GM19193 (cell line): Measurements from ENCODE around the gene SLC20A1.

Experiments
- POLR2A ChIP-seq: IDR thresholded peaks from 4 replicates; pipeline ENCODE4 v1.6.1; 2011; ENCODE audit not compliant: insufficient read depth, insufficient read length; ENCODE audit errors: extremely low read depth

The SLC20A1 gene, protein sequence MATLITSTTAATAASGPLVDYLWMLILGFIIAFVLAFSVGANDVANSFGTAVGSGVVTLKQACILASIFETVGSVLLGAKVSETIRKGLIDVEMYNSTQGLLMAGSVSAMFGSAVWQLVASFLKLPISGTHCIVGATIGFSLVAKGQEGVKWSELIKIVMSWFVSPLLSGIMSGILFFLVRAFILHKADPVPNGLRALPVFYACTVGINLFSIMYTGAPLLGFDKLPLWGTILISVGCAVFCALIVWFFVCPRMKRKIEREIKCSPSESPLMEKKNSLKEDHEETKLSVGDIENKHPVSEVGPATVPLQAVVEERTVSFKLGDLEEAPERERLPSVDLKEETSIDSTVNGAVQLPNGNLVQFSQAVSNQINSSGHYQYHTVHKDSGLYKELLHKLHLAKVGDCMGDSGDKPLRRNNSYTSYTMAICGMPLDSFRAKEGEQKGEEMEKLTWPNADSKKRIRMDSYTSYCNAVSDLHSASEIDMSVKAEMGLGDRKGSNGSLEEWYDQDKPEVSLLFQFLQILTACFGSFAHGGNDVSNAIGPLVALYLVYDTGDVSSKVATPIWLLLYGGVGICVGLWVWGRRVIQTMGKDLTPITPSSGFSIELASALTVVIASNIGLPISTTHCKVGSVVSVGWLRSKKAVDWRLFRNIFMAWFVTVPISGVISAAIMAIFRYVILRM

DNA sequence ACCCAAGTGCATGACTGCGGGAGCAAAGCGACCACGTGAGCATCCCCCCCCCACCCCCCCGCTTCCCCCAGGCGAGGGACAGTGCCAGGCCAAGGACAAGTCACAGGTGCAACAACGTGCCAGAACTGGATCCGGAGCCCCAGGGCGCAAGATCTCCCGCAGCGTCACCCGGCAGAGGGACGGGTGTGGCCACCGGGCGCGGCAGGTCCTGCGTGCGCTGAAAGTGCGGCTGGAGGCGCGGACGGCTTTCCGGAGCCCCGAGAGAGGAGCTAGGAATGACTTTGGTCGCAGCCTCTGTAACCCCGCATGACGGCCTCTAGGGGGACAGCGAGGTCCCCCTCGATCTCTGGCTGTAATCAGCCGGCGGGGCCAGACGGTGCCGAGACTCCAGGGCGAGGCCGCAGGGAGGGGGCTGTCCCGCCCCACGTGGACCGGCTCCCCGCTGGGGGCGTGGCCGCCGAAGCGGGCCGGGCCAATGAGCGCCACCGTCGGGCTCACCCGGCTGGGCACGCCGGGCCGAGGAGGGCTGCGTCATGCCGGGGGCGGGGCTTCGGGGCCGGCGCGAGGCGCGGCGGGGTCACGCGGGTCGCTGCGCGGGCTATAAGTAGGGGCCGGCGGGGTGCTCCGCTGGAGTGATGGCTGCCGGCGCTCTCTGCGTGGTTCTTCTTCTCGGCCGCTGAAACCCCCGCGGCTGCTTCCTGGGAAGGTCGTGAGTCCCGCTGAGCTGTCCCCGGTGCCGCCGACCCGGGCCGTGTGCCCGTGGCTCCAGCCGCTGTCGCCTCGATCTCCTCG lies at the start of gene SLC20A1:
TSS of gene SLC20A1 (plus strand) at position 630 of the 792 bp plus-strand sequence. CDS start 890 bp downstream, outside the sequence.
- peak; percentile 99 for TF ChIP-seq POLR2A

DNA sequence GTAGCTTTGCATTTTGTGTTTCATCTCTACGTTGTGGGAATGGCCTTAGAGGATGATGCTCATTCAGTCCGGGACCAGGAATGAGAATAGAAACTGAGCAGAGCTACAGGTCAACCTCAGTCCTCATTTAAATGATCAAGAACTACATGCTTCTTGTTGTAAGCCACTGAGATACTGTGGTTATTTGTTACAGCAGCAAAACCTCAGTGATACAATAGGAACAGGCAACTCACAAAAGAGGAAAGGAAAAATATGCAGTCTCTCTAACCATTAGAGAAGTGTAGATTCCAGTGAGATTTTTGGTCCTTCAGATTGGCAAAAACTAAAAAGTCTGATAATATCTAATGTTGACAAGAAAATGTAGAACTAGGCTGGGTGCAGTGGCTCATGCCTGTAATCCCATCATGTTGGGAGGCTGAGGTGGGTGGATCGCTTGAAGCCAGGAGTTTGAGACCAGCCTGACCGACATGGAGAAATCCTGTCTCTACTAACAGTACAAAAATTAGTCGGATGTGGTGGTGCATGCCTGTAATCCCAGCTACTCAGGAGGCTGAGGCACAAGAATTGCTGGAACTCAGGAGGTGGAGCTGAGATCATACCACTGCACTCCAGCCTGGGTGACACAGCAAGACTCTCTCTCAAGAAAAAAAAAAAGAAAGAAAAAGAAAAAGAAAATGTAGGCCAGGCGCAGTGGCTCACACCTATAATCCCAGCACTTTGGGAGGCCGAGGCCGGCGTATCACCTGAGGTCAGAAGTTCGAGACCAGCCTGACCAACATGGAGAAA lies 48.0 kb upstream of the SLC20A1 start:
- no peak for TF ChIP-seq POLR2A

DNA sequence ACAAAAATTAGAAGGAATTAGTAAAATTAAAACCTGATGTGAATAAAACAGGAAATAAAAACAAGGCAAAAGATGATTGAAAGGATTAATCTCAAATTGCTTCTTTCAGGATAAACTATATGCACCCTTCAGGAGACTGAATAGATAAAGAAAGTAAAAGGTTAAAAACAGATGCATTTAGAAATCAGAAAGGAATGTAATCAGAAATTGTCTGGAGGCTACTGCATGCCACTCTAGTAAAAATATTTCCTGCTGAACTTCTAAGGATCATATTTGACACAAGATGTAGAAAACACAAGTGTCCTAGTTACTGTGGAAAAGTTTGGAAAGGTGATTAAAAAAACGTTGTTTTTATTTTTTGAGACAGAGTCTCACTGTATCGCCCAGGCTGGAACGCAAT lies 45.1 kb upstream of the SLC20A1 start:
- no peak for TF ChIP-seq POLR2A

DNA sequence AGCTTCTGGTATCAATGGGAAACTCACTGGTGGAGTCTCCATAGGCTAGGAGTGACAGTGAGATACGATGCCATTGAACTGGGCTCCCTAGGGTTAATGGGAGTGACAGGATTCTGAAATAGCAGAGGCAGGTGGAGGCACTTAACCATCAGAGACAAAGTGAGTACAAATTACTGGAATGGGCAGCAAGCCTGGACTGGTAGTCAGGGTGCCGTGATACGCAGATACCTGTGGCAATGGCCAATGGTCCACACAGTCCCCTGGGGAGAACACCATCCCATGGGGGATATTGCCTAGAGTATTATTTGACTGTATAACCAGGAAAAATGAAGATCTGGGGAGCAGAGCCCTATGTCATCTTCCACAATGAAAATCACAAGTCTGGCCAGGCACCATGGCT lies 44.0 kb upstream of the SLC20A1 start:
- TF ChIP-seq POLR2A, result no peak

DNA sequence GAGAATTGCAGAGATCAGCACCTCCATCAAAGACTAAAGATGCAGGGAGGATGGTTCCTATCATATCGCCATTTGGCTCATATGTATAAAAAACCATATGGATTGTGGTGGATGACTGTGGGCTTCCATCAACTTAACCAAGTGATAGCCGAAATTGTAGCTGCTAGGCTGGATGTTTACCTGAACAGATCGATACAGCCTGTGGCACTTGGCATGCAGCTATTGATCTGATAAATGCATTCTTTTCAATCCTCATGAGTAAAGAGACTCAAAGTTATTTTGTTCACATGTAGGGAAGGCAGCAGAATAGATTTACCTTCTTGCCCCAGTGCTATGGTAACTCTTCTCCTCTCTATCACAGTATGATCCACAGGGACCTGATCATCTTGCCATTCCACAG lies 42.8 kb upstream of the SLC20A1 start:
- TF ChIP-seq POLR2A, result no peak

DNA sequence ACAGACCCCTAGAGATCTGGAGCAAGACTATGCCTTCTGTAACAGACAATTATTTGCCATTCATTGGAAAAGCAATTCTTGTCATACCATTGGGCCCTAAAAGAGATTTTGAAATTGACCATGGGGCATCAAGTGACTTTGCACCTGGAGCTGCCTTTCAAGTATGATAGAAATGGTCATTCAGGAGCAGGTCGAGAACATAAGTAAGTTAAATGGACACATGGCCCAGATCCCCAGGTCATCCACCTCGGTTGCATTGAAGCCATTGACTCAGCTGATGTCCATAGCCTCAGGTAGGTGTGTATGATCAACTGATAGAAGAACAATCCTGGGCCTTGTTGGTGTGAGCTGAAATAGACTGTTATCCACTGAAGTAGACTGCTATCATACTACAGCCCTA lies 42.0 kb upstream of the SLC20A1 start:
- TF ChIP-seq POLR2A, result no peak

DNA sequence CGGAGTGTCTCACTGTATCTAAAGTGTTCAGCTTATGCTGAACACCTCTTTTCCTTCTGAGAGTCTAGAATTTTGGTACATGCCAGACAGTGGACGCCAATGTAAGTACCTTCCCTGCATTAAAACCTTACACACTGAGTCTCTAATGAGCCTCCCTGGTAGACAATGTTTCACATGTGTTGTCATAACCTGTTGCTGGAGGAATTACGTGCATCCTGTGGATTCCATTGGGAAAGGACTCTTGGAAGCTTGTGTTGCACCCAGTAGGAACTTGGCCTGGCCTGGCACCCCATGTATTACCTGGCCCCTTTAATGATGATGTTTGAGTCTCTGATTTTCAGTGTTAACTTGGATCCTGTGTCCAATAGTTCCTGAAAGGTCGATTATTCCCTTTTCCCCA lies 40.8 kb upstream of the SLC20A1 start:
- TF ChIP-seq POLR2A, result no peak

DNA sequence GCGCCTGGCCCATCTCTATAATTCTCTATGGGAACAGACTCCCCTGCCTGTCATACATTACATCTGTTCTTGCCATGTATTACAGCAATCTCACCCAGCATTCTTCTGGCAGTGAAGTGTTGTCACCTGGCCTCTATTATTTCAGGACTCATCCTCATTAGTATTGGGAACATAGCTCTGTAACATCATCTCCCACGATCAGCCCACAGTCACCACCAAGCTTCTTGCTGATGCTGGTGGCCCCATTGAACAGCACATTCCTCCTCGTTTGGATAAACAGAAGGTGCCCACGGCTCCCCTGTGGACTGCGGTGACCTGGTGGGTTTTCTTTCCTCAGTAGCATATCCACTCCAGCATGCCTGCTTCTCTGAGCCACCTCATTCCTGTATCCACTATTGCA lies 39.8 kb upstream of the SLC20A1 start:
- TF ChIP-seq POLR2A, result no peak

DNA sequence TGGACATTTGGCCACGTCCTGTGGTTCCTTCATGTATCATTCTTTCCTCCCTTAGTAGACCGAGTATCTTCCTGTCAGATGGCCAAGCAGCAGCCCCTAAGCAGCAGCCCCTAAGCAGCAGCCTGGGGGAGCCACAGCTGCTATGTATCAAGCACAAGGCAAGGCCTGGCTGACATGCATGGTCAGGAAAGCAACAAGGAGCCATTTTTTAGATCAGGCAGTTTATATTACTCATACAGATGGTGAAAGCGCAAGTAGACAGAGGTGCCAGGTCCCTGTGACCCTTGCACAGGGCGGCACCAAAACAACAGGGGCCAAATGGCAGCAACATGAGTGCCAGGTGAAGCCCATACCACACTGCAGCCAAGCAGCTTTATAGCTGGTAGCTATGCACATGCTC lies 39.2 kb upstream of the SLC20A1 start:
- TF ChIP-seq POLR2A, result no peak

DNA sequence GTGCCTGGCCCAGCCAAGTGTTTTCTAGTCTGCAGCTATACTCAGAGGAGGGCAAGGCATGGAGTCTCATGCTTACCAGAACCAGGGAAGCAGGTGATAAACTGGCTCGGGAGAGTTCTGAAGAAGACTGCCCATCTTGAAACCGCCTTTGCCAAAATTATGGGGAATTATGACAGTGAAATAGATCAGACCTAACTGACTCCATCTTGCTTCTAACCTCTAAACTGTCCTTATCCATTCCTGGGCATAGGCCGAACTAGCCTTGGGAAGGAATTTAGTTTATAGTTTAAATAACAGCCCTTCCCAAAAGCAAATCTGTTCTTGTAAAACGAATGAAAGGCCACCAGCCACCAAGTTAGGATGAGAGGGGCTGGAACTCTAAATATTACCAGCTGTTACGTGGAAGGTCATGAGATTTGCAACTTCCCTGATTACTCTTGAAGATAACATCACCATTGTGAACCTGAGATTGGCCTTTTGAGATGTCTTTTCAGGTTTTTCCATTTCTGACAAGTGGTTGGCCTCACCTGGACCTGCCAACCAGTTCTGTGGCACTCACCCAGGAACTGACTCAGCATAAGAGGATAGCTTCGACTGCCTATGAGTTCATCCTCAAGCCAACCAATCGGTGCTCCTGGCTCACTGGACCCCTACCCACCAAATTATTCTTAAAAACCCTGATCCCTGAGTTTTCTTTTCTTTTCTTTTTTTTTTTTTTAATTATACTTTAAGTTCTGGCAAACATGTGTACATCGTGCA lies 37.9 kb upstream of the SLC20A1 start:
- TF ChIP-seq POLR2A, result no peak

DNA sequence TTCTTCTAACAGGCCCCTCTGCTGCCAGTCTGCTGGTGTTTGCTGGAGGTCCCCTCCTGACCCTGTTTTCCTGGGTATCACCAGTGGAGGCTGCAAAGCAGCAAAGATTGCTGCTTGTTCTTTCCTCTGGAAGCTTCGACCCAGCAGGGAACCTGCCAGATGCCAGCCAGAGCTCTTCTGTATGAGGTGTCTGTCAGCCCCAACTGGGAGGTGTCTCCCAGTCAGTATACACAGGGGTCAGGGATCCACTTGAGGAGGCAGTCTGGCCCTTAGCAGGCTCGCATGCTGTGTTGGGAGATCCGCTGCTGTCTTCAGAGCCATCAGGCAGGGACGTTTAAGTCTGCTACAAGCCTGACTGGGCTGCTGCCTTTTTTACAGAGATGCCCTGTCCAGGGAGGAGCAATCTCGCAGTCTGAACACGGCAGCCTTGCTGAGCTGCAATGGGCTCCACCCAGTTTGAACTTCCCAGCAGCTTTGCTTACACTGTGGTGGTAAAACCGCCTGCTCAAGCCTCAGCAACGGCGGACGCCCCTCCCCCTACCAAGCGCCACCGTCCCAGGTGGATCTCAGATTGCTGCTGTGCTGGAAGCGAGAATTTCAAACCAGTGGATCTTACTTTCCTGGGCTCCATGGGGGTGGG lies 31.4 kb upstream of the SLC20A1 start:
- no peak for TF ChIP-seq POLR2A

DNA sequence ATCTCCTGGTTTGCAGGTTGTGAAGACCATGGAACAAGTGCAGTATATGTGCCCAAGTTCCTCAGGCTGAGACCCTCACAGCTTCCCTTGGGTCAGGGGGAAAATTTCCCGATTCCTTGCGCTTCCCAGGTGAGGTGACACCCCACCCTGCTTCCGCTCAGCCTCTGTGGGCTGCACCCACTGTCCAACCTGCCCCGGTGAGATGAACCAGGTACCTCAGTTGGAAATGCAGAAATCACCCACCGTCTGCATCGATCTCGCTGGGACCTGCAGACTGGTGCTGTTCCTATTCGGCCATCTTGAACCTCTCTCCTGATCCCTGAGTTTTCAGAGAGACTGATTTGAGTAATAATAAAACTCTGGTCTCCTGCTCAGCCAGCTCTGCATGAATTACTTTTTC lies 30.7 kb upstream of the SLC20A1 start:
- no peak for TF ChIP-seq POLR2A

DNA sequence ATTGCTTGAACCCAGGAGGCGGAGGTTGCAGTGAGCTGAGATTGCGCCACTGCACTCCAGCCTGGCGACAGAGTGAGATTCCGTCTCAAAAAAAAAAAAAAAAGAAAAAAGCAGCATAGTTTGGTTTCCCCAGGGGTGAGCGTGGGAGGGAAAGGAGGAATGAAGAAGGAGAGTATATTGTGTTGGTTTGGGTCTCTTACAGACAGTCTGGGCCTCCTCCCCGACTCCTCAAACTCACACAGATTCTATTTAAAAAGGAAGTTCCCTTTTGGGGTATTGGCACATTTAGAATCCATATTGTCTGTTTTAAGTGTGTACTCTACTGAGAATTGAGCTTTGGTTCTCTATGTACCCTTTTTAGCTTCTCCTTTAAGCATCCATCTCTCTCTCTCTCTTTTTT lies 27.4 kb upstream of the SLC20A1 start:
- no peak for TF ChIP-seq POLR2A
